ENCODE data around the gene SCAND1. TPM values are rescaled to one million over a fixed set of nuclear protein-coding genes. Genes with fewer than 3 reads are reported as not detected.

The SCAND1 gene
- total and polyA plus RNA-seq, 9 of the 15 experiments (the other 6 are each of a cell fraction or from before 2014, with no cell fraction given), result 0.08 to 94.0 (median 5.8) TPM

GRCh38 chr20:35954200-35954906 is at the start of gene SCAND1 (continued):
- TF ChIP-seq ZBTB11 (CRISPR knock-in tag; IDR thresholded peaks at IDR 0.05) (peak; percentile 95 to 99 (median 97)), ZNF384 (IDR thresholded peaks at IDR 0.05; ENCODE audit: low read depth, low read length) (peak; percentile 71; the same call in 1 of the 2 replicates), MXI1 (IDR thresholded peaks at IDR 0.05; ENCODE audit: low read depth, low read length) (no peak), ZNF184 (CRISPR knock-in tag; IDR thresholded peaks at IDR 0.05) (no peak), HMGN3 (IDR thresholded peaks at IDR 0.05; ENCODE audit: borderline replicate concordance, extremely low read depth, insufficient read length, low read depth, low read length) (peak; percentile 40), U2AF2 (optimal IDR thresholded peaks at IDR 0.05; ENCODE audit: low read depth, low read length) (no peak), THRAP3 (IDR thresholded peaks at IDR 0.05; ENCODE audit: borderline replicate concordance) (peak; percentile 75; the same call in 1 of the 2 replicates), PRMT5 (CRISPR knock-in tag; IDR thresholded peaks at IDR 0.05) (no peak), ATF4 (CRISPR knock-in tag; IDR thresholded peaks at IDR 0.05) (no peak), MIER1 (IDR thresholded peaks at IDR 0.05; ENCODE audit: low read depth) (no peak), AFF4 (CRISPR knock-in tag; IDR thresholded peaks at IDR 0.05) (peak; percentile 89), SRSF9 (IDR thresholded peaks at IDR 0.05; ENCODE audit: borderline replicate concordance, low read depth, low read length) (no peak), TGIF2 (CRISPR knock-in tag; IDR thresholded peaks at IDR 0.05) (0 out of 2 replicates have a peak, but pooled peaks have one; percentile 28)
- TF ChIP-seq, protein P1, sequence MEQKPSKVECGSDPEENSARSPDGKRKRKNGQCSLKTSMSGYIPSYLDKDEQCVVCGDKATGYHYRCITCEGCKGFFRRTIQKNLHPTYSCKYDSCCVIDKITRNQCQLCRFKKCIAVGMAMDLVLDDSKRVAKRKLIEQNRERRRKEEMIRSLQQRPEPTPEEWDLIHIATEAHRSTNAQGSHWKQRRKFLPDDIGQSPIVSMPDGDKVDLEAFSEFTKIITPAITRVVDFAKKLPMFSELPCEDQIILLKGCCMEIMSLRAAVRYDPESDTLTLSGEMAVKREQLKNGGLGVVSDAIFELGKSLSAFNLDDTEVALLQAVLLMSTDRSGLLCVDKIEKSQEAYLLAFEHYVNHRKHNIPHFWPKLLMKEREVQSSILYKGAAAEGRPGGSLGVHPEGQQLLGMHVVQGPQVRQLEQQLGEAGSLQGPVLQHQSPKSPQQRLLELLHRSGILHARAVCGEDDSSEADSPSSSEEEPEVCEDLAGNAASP (IDR thresholded peaks at IDR 0.05), result no peak
- TF ChIP-seq, protein P2, sequence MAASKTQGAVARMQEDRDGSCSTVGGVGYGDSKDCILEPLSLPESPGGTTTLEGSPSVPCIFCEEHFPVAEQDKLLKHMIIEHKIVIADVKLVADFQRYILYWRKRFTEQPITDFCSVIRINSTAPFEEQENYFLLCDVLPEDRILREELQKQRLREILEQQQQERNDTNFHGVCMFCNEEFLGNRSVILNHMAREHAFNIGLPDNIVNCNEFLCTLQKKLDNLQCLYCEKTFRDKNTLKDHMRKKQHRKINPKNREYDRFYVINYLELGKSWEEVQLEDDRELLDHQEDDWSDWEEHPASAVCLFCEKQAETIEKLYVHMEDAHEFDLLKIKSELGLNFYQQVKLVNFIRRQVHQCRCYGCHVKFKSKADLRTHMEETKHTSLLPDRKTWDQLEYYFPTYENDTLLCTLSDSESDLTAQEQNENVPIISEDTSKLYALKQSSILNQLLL (CRISPR knock-in tag; IDR thresholded peaks at IDR 0.05; ENCODE audit: borderline replicate concordance), result no peak

Measured in K562 (cell line).